CD4-positive, alpha-beta T cell treated with Interferon alpha-2 for 1 hour (primary cell): Measurements from ENCODE around the gene VILL.
"Not testable (repeated sequence)": the region's sequence is repeated elsewhere in the genome, so short reads cannot be mapped to it uniquely, and the experiment has no call there.

Experiments
- DNase-seq, 2 donors: peaks; one replicate each; pipeline ENCODE4 v3.0.0-alpha.2; 2020 to 2022

Gene VILL

DNA sequence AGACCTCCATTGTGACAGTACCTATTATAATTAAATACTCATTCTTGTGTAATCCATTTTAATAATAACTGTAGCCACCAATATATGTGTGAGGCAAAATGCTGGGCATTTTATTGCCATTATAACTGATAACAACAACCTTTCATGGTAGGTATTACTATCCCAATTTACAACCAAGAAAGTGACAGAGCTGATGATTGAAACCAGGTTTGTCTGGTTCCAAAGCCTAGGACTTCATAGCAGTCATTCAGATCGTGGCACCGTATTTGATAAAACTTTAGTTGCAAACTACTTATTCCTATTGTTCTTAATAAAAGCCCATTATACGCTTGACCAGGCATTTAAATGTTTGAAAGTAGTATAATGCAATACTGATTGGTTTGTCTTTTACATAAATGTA lies 26.4 kb upstream of the VILL start:
- DNase-seq, result no peak

DNA sequence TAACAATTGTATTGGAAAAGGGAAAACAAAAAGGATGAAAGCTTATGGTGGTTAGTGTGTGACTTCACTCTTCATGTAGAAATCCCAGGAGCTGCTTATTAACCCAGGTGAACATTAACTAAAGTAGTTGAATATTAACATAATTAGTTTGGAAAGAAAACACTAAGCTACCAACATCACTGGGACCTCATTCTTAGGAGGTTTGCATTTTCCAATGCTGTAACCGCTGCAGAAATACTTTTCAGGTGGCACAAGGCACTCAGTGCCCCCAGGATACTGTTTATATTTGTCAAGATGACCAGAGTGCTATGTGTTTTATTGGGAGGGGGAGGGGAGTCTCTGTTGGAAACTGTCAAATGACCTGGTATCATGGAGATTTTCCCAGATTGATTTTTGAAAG lies 25.9 kb upstream of the VILL start:
- DNase-seq, result no peak

DNA sequence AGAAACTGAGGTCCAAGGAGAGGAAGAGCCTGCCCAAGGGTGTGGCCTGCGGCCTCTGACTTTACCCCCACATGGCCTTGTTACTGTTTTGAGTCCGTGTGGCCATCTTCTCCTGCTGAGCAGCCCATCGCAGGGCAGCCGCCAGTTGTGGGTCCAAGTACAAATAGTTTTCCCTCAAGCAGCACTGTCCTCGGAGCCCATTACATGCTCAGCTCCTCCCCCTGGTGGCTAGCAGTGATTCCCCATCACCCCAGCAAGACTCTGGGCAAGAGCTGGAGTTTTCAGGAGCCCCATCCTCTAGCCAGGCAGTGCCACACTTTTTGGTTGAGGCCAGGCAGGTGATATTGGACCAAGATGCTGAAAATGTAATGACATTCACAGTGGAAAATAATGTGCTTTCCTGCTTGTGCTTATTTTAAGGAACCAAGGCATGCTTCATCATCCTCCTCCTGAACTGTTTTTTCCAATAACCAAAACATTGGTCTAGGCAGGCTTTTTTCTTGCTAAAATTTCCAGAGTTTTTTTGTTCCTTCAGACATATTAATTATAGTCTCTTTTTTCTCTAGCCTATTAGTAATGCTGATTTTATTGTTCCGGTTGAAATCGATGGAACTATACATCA lies 23.2 kb upstream of the VILL start:
- peak; percentile 51 to 60 for DNase-seq

DNA sequence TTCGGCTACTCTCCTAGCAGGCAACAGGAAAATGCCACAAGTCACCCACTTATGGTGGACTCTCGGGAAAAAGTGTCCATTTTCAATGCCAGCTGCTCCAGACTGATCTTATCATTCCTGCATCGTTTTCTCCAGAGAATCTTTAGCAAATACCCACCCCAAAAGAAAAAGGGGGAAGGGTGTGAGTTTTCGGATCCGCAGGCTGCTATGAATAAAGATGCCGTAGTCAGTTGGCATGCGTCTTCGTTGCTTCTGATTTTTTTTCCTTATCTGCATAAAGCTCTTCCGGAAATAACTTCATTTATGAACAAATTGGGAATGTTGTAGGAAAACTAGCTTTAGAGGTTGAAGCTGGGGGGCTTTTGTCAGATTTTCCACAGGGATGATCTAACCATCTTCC lies 22.4 kb upstream of the VILL start:
- no peak for DNase-seq

DNA sequence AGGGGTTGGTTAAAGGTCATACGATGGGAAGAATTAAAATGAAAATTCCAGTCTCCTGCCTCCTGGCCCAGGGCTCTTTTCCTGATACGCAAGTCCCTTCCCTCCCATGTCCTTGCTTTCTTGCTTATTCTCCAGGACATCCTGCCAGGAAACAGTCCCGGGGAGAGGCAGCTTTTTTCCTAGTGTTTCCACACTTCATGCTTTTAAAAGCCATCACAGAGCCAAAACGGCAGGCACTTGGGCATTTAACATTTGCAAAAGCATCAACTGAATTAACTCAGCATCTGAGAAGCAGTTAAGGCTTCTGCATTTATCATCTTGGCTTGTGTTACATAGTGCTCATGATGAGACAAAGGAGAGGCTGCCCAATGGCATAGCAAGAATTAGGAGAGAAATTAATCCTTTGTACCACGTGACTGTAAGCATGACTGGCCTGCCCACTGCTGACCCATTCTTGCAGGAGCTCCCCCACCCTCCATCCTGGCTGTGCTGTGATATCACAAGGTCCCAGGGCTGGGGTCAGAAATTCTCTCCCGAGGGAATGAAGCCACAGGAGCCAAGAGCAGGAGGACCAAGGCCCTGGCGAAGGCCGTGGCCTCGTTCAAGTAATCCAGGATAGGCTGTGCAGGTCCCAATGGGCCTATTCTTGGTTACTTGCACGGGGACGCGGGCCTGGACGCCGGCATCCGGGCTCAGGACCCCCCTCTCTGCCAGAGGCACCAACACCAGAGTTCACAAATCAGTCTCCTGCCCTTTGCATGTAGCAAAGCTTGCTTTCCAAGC lies 21.6 kb upstream of the VILL start:
- DNase-seq, result no peak

DNA sequence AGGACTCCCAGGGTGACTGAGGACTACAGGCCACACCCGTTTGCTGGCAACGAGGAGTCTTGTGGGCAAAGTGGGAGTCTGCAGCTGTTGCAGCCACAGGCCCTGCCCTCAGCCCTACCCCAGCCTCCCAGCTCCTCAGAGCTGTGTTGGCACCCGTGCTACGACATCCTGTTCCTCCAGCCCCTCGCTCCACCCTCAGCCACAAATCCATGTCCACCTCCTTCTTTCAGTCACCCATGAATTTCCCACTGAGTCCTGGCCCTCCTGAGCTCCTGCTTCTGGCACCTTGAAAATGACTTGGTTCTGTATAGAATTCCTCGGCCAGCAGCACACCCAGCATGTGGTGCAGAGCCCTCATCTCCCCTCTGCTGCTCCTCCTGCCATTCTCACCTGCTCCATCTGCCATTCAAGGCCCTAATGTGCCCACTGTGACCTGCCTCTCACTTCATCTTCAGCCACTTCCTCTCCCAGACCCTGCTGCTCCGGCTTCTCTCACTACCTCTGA lies 20.9 kb upstream of the VILL start:
- no peak for DNase-seq

DNA sequence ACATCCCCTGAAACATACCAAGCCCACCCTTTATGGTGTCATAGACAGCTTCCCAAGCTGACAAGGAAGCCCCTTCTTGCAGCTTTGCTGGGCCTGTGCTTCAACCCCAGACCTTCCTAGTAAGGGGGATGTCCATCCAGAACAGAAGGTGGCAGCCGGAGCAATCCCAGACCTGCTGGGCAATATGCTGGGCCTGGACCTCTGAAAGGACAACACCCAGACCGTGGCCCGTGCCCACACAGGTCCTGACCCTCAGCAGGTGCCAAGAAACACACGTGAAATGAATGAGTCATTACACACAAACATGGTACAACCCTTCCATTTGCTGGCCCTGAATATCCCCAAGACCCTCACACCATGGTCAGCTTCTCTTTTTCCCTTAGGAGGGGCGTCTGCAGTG lies 19.8 kb upstream of the VILL start:
- DNase-seq, result no peak

DNA sequence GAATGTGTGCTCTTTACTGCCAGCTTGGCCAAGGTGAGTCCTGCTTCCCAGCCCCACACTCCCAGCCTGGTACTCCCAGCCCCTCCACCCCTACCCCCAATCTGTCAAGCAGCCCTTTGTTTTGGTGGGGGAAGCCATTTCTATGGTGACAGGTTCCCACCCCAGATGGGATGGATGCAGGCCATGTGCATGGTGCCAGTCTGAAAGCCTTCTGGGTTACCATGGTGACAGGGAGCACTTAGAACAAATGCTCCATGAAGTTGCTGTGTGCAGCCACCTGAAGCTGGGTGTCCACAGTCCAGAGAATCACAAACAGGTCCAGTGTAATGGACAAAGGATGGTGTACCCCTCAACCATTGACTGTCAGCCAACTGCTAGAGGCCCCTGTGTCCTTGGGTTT lies 19.1 kb upstream of the VILL start:
- no peak for DNase-seq

DNA sequence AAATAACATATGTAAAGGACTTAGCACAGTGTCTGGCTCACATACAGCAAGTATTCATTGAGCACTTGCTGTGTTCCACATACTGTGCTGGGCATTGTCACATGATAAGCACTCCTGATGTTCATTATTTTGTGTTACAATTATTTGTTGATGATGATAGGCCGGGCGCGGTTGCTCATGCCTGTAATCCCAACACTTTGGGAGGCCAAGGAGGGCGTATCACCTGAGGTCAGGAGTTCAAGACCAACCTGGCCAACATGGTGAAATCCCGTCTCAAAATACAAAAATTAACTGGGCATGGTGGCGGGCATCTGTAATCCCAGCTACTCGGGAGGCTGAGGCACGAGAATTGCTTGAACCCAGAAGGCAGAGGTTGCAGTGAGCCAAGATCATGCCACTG lies 18.5 kb upstream of the VILL start:
- not testable (repeated sequence) for DNase-seq

DNA sequence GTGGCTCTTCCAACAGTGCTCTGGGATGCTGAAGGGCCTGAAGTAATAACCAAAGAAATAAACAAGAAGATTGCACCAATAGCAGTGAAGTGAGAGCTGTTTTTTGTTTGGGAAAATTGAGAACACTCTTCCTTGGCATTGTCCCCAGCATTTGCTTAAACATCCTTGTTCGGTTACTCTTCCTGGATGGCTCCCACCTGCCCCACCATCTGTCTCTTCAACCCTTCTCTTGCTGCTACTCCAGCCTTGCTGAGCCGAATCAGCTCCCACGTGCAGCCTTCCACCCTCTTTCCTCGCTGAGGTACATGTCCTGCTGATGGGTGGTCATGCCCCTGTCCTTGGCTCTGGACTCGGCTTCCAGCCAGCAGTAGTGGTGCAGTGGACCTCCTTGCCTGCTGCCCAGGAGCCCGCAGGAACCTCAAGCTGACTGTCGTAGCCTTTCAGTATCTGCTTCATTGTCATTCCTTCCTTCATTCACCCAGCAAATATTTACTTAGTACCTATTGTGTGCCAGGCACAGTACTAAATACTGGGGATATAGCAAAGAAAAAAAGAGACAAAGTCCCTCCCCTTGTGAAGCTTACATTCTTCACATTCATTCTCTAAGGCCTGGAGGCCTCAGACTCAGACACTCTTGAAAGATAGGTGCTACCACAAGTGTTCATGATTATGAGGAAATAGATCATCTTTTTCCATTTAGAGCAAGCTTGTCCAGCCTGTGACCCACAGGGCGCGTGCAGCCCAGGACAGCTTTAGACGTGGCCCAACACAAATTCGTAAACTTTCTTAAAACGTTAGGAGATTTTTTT lies 17.1 kb upstream of the VILL start:
- DNase-seq, result no peak

DNA sequence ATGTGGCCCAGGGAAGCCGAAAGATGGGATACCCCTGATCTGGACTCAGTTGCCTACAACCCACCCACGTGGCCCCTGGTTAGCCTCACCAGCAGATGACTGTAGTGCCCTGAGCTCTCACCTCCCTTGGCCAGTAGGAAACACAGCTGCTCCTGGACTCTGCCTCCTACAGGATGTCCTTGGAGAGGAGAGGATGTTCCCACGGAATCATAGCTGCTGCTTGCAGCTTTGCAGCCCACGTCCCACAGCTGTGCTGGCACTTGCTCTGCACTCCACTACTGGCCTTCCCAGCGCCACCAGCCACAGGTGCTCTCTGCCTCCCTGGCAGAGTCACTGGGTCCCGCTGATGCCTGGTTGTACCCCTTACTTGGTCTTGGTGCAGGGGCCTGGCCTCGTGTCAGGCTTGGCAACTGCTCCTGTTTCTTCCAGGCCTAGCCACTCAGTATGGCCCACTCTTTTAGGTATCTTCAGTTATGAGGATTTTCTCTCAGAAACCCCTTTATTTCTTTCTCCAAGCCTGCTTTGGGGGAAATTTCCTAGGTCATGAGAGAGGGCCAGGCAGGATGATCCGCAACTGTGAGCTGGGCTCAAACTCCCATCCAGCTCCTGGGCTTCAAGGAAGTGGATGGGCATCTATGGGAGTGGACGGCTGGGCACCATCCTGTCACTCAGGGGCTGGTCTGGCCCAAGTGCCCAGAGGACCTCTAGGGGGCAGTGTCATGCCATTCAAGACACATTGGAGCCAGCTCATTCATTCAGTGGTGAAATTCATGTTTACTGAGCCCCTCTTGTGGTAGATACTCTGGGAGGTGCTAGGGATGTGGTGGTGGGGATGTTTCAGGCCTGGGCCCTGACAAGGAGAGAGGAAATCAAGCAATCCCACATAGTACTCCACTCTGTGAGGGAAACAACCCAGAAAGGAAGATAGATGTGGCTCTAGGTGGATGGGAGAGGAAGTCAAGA lies 16.2 kb upstream of the VILL start:
- DNase-seq, result peak; percentile 69 to 79

DNA sequence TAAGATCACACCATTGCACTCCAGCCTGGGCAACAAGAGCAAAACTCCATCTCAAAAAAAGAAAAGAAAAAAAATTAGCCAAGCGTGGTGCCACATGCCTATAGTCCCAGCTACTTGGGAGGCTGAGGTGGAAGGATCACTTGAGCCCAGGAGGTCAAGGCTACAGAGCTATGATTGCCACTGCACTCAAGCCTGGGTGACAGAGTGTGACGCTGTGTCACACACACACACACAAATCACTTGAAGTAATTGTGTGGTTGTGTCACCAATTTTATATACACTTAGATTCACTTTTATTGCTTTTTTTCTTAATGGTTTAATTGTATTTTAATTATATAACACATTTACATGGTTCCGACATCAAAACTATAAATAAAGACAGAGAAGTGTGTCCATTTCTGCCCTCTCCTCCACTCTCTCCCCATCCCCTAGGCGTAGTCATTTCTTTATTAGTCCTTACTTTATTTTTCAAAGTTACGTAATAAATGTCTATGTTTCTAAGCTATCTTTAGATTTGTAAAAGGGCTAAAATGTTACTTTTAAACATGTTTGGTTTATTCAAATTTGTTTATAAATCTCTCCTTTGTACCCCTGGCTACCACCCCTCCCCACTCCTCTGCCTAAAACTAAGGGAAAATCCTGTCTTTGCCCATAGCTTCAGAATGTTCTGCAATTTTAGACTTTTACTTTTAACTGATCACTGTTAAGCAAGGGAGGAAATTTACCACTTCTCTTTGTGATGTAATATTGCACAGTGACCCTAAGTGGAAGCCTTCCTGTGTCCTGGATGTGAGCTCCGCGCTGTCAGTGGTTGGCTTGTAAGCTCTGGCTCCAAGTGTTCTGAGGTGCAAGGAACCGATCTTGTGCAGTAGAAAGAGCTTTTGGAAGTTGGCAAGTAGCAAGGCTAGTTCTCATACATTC lies 10.8 kb upstream of the VILL start:
- DNase-seq, result peak in 1 of 2 donors; percentile 38

DNA sequence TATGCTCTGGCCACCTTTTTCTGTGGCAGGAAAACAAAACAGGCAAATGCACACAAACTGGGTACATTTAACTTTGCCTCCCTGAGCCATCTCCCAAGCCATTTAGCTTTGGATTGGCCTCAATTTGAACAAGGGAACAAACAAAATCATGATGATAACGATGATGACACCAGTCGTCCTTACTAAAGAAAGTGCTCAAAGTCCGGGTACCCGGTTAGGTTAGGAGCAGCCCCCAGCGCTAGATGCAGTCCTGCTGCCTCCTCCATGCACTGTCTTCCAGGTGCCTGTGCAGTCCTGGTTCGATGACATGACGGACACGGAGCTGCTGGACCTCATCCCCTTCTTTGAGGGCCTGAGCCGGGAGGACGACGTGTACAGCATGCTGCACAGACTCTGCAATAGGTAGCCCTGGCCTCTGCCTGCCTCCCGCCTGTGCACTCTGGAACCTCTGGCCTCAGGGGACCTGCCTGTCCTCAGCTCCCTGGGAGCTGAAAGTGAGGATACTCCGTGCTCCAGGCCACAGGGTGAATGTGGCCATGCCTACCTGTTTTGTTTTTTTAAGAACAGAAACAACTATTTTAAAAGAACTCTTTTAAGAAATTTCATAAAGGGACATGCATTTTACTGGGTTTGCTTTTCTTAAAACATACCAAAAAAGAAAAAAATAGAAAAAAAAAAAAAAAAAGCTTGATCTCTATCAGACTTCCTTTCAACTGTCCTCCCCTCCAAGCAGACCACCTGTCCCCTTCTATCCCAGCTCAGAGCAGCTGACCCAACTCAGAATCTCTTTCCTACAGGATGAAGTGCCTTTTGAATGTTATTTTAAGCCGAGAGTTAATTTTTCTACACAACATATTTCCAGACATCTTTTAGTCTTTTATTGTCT lies 9.9 kb upstream of the VILL start:
- DNase-seq, result no peak

DNA sequence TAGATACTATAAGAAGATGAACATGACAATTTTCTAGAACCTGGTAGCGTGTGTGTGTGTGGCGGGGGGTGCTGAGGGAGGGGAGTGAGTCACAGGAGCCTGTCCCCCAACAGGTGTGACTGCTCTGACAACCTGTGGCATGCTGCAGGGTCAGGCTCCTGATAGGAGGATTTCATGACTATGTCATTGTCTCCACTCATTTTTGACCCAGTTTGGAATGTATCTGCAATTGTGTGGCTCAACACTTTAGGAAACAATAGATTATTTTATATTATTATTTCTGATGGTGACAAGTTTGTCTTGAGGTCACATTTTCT lies 9.3 kb upstream of the VILL start:
- no peak for DNase-seq

DNA sequence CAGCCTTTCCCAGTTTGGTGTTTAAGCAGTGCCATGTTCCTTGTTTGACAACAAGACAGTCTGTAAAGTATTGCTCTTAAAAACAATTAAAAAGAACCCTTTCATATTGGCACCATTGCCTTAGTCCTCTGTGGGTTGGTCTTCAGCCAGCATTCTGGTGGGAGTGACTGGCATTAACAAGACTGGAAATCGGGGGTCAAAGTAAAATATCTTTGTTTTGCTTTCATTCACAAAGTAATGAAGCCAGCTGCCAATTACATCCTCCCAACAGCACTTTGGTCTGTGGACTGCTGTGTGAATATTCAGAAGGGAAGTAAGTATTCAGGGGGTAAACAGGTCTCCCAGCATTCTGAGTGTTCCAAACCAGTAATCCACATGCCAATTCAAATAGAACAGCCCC lies 8.3 kb upstream of the VILL start:
- no peak for DNase-seq

DNA sequence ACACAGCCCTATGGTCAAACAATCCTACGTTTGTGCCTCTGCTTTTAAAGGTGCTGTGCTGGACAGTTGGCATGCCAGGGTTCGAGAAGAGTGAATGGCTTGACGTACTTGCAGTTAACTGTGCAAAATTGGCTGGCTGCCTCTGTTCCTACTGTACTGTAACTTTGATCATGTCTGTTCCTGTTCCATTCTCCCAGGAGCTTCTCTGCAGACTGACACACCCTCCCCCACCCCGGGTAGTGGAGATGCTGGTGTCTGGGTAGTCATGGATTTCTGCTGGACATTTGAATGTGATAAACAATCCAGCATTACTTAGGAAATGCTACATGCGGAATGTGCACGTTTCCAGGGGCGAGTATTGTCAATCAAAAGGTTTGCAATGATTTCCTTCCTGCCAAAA lies 6.5 kb upstream of the VILL start:
- no peak for DNase-seq

DNA sequence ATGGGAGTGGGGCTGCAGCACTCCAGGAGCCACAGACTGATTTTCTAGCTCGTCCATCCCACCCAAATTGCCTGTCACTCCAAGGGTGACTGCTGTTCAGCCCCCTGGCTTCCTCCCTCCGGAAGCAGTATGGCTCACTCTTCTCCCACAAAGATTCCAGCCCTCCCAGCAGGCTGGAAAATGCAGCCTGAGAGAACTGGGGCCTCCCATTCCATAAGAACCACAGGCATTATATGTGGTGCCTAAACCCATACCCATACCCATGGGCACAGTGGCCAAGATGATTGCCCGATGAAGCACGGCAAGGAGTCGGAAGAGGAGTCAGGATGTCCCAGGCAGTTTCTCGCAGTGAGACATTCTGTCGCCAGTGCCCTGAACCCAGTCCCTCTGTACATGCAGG lies 6.0 kb upstream of the VILL start:
- no peak for DNase-seq

DNA sequence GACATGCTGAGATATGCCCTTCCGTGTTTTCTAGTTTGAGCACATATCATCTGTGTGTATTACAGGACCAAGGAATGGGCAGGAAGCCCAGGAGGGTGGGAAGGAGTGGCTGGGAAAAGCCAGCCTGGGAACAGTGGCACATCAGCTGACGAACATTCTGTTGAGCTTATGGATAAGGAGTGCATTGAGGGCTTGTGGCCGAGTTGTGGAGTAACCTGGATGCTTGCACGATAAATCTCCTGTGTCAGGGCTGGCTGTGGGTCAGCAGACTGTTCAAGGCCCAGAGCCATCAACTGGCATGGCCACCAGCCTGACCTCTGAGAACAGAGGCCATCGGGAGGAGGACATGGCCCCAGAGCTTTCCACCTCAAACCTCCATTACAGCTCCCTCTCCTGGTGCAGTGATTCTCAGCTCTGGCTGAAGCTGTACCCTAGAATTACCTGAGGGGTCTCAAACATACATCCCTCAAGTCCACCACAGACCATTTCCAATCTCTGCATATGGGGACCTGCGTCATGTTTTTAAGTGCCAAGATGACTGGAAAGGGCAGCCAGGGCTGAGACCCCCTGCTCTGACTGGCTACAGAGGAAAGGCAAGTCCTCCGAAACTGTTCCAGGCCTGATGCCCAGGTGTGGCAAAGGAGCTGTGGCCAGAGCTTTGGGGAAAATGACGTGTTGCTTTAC lies 4.8 kb upstream of the VILL start:
- no peak for DNase-seq

DNA sequence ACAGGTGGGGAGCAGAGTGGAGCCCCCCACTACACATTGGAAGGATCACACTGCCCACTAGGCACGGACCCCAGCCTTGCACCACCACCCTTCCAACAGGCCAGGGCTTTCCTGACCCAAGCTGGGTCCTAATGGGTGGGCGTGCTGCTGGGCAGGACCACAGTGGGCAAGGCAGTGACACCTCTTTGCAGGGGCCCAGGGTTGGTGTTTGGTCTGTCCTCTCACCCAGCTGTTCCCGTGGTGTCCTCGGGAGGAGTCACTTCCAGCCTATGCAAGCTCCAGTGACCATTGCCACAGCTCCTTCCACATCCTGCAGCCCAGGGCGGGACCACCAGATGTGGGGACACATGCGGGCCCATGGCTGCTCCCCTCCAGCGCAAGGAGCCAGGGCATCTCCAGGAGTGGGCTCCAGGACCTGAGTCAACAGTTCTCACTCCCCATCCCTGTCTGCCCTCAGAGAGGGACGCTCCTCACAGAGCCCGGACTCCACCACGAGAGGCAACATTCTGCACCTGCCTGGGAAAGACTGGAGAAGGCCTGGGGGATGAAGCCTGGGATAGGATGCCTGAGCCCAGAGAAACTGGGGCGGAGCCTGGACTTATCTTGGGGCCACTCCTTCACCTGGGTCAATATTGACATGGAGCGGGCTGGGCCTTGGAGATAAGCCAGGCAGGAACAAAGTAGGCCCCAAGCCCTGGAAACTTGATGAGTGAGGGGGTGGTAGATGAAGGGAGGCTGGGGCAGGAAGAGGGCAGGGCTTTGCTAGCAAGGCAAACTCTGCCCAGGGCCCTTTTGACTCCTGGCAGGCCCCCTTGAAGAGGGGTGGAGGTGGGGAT lies 3.9 kb upstream of the VILL start:
- no peak for DNase-seq
